ENCODE measurements around the gene KLHL12. TPM values are rescaled to one million over a fixed set of nuclear protein-coding genes. Genes with fewer than 3 reads are reported as not detected.
"Not testable (repeated sequence)": the region's sequence is repeated elsewhere in the genome, so short reads cannot be mapped to it uniquely, and the experiment has no call there.

KLHL12 gene
- total RNA-seq, 1 donor from 2014 or later: 29.2 TPM

DNA sequence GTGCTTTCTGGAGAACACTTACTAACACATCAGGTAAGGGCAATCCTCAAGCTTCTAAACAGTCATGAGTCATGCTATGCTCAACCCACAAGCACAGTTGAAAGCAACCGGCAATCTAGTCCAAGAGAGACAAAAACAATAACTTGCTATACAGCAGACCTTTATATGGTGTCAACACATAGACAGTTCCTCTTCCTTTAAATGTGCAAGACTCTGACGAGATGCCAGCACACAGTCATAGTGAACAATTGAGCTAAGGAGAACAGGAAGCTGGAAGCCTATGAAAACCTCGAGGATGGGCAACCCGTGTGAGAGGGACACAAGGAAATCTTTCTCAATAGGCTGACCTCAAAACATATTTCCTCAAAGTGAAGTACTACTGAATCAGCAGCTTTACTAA is 25.8 kb upstream of the KLHL12 start:
- intact Hi-C loops (cut with micrococcal nuclease): loop anchor here (2.0 to 10.0 kb wide), 2 partner anchors 16 to 372 kb away; no protein-coding TSS in a partner anchor

DNA sequence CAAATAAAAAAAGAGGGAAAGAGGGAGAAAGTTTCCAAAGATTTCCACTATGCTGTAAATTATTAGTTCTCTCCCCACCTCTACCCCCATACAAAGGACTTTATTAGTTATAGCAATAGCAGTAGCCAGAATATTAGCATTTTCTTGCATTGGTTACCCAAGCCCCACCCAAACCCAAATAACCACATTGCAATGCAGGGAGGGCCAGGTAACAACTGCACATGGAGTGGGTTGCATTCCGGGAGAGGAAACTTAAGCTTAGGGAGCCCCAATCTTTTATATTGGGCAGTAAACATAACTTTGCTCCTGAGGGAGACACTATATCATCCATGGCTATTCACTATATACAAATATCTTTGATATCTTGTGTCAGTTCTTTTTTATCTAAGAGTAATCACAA is 25.1 kb upstream of the KLHL12 start:
- intact Hi-C loops (cut with micrococcal nuclease): loop anchor here (2.0 to 10.0 kb wide), 2 partner anchors 17 to 373 kb away; no protein-coding TSS in a partner anchor

DNA sequence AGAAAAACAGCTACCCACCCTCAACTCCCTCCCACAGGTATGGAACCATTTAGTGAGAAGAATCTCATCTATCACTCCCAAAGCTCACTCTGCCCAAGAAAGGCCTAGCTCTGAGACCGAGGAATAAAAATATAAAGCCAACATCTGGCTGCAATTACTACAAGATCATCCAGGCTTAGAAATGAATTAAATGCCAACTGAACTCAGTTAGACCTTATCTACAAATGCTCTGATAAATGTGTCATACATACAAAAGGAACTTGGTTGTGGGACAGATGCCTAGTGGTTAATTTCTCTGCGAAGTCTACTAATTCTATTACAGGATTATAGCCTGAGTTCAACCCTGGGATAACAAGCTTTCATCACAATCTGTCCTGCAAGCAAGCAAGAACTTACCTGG is 24.4 kb upstream of the KLHL12 start:
- intact Hi-C loops (cut with micrococcal nuclease): loop anchor here (10.0 kb wide), 1 partner anchor 373 kb away; no protein-coding TSS in a partner anchor

DNA sequence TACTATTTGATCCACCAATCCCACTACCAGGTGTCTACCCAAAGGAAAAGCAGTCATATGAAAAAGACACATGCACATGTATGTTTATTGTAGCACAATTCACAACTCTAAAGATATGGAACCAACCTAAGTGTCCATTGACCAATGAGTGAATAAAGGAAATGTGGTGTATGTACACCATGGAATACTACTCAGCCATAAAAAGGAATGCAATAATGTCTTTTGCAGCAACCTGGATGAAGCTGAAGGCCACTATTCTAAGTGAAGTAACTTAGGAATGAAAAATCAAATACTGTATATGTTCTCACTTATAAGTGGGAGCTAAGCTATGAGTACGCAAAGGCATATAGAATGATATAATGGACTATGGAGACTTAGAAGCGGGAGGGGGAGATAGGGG is 18.4 kb upstream of the KLHL12 start:
- intact Hi-C loops (cut with micrococcal nuclease): no loop called here

DNA sequence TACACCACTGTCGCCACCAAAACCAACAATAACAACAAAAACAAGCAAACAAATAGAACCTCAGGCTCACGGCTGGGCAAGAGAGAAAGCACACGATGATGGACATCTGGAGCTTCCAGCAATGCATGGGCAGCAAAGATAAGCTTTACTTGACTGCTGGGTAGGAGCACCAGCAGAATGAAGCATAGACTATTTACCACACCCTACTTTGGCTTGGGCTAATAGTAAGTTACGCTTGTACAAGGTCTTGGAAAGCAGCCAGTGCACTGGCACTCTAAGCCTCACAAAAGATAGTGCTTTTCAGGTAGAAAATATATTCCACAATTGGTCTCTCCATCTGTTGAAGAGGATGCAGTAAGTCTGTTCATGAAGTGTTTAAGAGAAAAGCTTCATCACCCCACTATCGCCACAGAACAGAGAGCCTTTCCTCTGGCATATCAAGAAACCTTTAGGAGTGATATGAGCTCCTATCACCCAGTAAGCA is 17.4 kb upstream of the KLHL12 start:
- intact Hi-C loops (cut with micrococcal nuclease): no loop called here

DNA sequence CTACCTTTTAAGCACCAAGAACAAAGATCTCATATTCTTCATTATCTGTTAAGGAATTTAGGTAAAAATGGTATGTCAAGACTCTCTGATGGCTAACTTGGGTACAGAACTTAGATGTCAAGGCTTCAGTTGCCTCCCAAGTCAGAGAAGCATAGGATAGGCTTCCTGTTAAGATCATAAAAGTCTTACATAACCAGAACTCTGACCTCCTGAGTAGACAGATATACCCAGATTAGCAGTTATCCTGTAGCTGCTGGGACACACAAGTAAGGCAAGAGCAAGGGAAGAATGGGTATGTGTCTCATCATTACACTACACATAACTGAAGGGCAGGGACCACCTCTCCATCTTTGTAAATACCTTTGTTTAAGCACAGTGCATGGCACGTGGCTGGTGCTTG is 15.4 kb upstream of the KLHL12 start:
- intact Hi-C loops (cut with micrococcal nuclease): no loop called here

DNA sequence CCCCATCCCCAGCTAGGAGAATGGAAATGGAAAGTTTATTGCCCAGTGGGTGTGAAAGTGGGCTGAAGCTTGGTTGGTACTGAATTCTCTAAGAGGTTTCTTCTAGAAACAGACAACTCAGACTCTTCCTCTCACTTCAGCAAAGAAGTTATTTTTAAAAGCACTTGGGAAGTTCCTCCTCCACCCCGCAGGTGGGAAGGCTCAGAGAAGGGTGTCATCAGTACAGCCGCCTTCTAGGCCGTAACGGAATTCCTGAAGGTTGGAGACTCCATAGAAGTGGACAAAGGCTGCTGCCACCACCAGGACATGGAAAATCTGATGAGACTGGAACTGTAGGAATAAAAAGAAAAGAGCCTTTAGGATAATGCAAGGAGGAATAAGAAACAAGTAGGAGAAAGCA is 14.3 kb upstream of the KLHL12 start:
- intact Hi-C loops (cut with micrococcal nuclease): no loop called here

DNA sequence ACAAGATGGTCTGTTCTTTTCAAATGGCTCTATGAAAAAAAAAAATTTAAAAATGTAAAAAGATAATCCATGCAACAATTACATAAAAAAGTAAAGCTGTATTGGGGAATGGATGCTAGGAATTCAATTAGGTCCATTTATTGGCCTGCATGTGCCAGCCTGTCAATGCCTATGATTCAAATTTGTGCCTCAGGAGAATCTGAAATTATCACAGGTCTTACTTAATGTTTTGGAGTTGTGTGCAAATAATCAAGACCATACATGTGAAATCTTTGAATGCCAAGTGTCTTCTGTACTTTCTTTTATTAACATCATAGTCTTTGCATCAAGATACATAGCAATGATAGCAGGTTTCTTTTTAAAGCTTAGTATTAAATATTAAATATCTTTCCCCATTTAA is 13.5 kb upstream of the KLHL12 start:
- intact Hi-C loops (cut with micrococcal nuclease): no loop called here

DNA sequence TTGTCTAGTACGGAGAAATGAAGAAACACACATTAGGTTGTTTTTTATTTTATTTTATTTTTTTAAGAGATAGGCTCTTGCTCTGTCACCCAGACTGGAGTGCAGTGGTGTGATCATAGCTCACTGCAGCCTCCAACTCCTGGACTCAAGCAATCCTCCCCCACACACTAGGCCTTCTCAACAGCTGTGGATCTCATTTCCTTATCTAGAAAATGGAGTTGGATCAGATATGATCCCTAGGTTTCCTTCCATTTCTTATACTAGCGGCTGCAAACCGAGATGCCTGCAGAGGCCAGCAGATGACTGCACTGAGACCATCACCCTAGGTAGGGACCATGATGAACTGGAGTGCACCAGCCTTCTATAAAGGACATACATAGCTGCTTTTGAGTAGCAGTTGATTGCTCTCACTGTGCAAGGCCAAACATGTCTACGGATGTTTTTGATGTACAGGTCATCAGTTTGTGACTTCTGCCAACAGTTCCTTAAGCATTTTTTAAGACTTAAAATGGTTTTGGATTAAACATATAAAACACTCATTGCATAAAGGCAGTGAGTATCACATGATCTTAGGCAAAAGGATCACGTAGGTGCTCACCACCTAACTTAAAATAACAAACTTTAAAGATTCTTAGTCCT is 11.4 kb upstream of the KLHL12 start:
- intact Hi-C loops (cut with micrococcal nuclease): no loop called here

DNA sequence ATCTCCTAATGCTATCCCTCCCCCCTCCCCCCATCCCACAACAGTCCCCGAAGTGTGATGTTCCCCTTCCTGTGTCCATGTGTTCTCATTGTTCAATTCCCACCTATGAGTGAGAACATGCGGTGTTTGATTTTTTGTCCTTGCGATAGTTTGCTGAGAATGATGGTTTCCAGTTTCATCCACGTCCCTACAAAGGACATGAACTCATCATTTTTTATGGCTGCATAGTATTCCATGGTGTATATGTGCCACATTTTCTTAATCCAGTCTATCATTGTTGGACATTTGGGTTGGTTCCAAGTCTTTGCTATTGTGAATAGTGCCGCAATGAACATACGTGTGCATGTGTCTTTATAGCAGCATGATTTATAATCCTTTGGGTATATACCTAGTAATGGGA is 9.4 kb upstream of the KLHL12 start:
- intact Hi-C loops (cut with micrococcal nuclease): not testable (repeated sequence)

DNA sequence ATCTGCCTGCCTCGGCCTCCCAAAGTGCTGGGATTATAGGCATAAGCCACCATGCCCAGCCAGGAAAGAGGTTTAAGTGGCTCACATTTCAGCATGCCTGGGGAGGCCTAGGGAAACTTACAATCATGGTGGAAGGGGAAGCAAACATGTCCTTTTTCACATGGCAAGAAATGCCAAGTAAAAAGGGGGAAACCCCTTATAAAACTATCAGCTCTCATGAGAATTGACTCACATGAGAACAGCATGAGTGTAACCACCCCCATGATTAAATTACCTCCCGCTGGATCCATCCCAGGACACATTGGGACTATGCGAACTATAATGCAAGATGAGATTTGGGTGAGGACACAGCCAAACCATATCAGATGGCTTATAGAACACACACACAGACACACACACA is 8.8 kb upstream of the KLHL12 start:
- intact Hi-C loops (cut with micrococcal nuclease): no loop called here

DNA sequence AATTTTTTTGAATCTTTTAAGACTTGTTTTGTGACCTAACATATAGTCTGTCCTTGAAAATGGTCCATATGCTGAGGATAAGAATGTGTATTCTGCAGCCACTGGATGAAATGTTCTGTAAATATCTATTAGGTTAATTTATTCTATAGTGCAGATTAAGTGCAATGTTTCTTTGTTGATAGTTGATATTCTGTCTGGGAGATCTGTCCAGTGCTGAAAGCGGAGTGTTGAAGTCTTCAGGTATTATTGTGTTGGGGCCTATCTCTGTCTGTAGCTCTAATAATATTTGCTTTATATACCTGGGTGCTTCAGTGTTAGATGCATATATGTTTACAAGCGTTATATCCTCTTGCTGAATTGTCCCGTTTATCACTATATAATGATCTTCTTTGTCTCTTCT is 7.7 kb upstream of the KLHL12 start:
- intact Hi-C loops (cut with micrococcal nuclease): no loop called here

DNA sequence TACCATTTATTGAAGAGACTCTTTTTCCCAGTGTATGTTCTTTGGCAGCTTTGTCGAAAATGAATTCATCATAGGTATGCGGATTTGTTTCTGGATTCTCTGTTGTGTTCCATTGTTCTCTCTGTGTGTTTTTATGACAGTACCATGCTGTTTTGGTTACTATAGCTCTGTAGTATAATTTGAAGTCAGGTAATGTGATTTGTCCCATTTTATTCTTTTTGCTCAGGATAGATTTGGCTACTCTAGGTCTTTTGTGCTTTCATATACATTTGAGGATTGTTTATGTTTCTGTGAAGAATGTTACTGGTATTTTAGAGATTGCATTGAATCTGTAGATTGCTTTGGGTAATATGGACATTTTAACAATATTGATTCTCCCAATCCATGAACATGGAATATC is 5.4 kb upstream of the KLHL12 start:
- intact Hi-C loops (cut with micrococcal nuclease): no loop called here

DNA sequence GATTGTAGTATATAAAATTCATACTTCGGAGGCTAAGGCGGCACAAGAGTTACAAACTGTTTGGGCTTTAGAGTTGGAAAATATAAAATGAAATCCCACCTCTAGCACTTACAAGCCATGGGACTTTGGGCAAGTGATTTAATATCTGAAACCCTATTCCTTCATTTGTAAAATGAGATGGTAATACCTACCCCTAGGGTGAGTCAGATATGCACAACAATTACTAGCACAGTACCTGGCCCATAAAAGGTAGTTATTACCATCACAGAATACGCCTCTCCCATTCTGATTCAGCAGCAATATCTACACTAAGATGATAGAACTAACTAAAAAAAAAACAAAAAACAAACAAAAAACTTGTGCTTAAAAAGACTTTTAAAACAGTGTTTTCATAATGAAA is 3.5 kb downstream of the KLHL12 start:
- intact Hi-C loops (cut with micrococcal nuclease): no loop called here

DNA sequence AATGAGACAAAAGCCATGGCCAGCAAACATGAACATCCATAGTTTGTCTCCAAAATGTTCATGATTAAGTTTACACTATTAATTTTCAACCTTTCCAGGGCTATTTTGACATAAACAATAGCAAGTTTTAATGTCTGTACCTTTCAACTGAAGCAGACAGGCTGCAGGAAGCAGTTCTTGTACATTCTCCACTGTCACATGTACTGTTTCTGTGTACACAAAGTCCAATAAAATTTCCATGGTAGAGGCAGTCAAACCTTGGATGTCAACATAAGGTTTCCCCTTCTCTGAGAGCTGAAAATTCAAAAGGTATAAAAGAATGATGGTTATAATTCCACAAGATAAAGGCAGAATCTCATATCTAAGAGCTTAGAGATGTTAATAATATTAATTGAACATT is 7.4 kb downstream of the KLHL12 start:
- intact Hi-C loops (cut with micrococcal nuclease): no loop called here

DNA sequence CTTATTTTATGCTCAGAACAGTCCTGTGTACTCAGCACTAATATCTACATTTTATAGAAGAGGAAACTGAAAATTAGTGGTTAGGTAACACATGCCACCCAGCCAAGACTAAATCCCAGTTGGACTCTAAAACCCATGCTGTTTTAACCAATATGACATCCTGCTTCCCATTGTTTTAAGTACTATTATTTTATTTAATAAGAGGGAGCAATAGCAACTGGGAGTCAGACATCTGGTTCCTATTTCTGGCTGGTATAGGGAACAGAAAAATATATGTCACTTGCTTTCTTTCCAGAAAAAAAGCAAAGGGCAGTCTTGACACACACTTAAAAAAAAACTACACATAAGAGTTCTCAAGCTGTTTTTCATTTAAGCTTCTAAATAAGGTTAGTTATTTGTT is 11.9 kb downstream of the KLHL12 start:
- intact Hi-C loops (cut with micrococcal nuclease): no loop called here

DNA sequence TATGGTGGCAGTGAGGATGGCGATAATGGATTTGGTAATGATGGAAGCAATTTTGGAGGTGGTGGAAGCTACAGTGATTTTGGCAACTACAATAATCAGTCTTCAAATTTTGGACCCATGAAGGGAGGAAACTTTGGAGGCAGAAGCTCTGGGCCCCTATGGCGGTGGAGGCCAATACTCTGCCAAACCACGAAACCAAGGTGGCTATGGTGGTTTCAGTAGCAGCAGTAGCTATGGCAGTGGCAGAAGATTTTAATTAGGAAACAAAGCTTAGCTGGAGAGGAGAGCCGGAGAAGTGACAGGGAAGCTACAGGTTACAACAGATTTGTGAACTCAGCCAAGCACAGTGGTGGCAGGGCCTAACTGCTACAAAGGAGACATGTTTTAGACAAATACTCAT is 14.6 kb downstream of the KLHL12 start:
- intact Hi-C loops (cut with micrococcal nuclease): not testable (repeated sequence)

DNA sequence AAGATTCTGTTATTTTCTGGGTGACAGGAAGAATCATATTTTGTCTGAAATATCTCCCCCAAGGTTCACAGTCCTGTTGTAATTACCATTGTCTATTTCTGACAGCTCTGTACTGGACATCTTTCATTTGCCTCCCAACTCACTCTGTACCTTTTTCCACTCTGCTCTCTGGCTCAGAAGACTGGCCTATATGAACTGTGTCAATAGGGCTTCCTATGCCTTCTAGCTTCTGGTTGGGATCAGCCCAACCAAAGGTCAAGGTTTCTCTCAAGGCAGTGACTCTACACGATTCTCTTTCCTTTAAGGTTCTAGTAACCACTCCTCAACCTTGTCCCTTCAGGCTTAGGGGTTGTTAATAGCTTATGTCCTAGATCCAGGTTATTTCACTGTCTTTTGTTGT is 17.5 kb downstream of the KLHL12 start:
- intact Hi-C loops (cut with micrococcal nuclease): no loop called here

DNA sequence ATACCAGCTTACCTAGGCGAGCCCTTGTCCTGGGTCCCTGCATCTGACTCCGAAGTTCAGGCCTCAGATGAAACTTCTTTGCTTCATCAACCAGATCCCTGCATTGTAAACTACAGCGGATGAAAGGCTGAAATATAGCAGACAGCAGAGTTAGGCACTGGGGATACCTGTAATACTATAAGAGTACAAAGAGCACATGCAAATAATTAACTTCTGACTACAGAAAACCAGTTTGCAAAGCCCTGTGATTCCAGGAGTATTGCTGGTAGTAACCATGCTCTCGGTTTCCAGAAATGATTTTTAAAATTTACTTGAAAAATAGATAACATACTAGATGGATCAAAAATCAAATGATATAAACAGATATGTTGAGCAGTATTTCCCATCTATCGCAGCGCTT is 18.0 kb downstream of the KLHL12 start:
- intact Hi-C loops (cut with micrococcal nuclease): no loop called here

DNA sequence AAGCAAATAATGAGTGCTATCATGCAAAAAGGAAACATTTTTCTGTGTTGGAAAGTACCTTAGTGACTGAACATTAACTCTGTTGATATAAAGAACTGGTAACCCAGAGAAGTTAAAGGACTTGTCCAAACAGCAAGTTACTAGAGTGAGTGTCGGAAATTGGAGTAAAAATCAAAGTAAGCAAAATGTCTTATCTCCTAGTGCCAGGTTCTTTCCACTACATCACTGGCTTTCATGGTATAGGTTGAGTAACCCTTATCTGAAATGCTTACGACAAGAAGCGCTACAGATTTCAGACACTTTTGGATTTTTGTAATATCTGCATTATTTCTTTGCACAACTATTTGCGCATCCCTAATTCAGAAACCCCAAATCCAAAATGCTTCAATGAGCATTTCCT is 21.7 kb downstream of the KLHL12 start:
- intact Hi-C loops (cut with micrococcal nuclease): no loop called here

DNA sequence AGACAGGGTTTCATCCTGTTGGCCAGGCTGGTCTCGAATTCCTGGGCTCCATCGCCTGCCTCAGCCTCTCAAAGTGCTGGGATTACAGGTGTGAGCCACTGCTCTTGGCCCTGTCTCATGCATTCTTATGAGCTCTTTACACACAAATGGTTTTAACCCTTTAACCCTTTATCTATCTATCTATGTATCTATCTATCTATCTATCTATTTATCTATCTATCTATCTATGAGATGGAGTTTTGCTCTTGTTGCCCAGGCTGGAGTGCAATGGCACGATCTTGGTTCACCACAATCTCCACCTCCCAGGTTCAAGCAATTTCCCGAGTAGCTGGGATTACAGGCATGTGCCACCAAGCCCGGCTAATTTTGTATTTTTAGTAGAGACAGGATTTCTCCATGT is 23.2 kb downstream of the KLHL12 start:
- intact Hi-C loops (cut with micrococcal nuclease): not testable (repeated sequence)

DNA sequence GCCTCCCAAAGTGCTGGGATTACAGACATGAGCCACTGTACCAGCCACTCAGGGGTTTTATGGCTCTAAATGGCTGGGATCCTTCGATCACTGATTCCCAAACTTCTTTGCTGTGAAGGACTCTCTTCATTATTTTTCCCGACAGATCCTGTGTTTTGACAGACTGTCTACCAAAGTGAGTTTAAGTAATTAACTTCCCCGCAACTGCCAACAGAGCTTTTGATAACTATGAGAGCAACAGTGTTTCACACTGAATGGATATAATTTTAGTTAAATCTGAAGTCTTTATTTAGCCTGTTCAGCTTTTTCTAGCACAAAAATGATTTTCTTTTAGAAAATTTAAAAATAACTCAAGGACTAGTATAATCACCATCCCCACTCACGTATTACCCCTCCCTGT is 25.5 kb downstream of the KLHL12 start:
- intact Hi-C loops (cut with micrococcal nuclease): no loop called here

DNA sequence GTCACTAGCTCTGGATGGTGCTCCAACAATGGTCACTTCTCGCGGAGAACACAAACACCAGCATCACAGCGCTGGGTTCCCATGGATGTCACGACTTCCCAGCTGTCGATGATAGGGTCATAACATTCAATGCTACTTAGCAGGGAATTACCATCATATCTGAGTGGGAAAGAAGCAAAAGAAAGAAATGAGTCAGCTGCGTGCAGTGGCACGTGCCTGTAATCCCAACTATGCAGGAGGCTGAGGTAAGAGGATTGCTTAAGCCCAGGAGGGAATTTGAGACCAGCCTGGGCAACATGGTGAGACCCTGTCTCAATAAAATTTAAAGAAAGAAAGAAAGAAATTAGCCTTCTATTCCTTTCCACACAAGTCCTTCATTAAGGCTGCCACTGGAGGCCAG is 34.5 kb downstream of the KLHL12 start:
- intact Hi-C loops (cut with micrococcal nuclease): no loop called here

DNA sequence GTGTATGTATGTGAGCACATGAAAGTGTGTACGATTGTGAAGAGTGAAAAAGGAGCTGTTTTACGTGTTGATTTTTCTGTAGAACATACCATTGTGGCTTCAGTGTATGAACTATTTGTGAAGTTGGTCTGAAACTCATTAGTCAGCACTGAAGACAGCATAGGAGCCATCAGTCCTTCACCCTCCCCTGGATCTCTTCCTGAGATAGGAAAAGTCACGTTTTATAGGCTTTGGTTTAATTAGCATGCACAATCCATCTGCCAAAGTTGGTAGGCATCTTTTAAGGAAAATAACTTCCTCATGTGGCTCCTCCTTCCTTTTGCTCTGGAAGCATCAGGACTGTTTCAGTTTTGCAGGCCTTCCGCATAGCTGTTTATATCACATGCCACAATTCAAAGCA is 36.6 kb downstream of the KLHL12 start:
- intact Hi-C loops (cut with micrococcal nuclease): no loop called here
